Measurements from ENCODE around the gene MAD2L1BP. TPM values are rescaled to one million over a fixed set of nuclear protein-coding genes. Genes with fewer than 3 reads are reported as not detected.

Gene MAD2L1BP
- total and polyA plus RNA-seq, 2 of the 13 experiments (the other 11 are each of a cell fraction or from before 2014, with no cell fraction given): 54.2 to 55.5 TPM

DNA sequence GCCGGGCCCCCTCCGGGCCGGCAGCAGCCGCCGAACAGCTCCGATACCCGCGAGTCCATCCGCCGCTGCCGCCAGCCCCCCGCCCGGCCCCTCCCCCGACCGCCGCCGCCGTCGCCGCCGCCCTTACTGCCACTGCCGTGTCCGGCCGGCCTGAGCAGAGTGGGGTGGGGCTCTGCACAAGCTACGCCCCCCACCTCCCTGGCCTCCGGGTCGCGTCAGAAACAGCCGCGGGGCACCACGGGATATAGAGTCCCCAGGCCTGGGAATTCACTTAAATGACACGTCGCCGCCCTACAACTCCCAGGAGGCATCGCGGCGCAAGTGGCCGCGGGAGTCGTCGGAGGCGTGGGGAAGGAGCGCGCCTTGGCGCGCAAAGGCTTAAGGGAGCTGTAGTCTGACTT is 6.5 kb upstream of the MAD2L1BP start, which contains the start of gene GTPBP2 (continued):
- TF ChIP-seq PRPF4 (IDR thresholded peaks at IDR 0.05; ENCODE audit: low read depth, low read length, poor library complexity, severe bottlenecking) (no peak), KDM5A (IDR thresholded peaks at IDR 0.05; ENCODE audit: borderline replicate concordance, low read length) (0 out of 2 replicates have a peak, but pooled peaks have one; percentile 36), ELF1 (CRISPR knock-in tag; IDR thresholded peaks at IDR 0.05) (peak; percentile 88), ZNF703 (CRISPR knock-in tag; IDR thresholded peaks at IDR 0.05; ENCODE audit: borderline replicate concordance) (no peak), ZNF329 (CRISPR knock-in tag; IDR thresholded peaks at IDR 0.05; ENCODE audit: low read depth) (no peak), RARG (CRISPR knock-in tag; IDR thresholded peaks at IDR 0.05; ENCODE audit: low read depth) (no peak), ZNF879 (CRISPR knock-in tag; IDR thresholded peaks at IDR 0.05) (no peak), ZNF446 (CRISPR knock-in tag; IDR thresholded peaks at IDR 0.05) (no peak), THAP11 (CRISPR knock-in tag; IDR thresholded peaks at IDR 0.05) (peak; percentile 96), TEAD3 (CRISPR knock-in tag; optimal IDR thresholded peaks at IDR 0.05; ENCODE audit: borderline replicate concordance) (peak; percentile 85), REL (CRISPR knock-in tag; conservative IDR thresholded peaks at IDR 0.05) (peak; percentile 64; the same call in 1 of the 2 replicates), SNRNP70 (IDR thresholded peaks at IDR 0.05; ENCODE audit: low read depth, low read length) (no peak), ZNF138 (CRISPR knock-in tag; IDR thresholded peaks at IDR 0.05; ENCODE audit: low read depth) (no peak), MIER3 (CRISPR knock-in tag; IDR thresholded peaks at IDR 0.05; ENCODE audit: borderline replicate concordance) (peak; percentile 63; the same call in 1 of the 2 replicates), MEIS1 (CRISPR knock-in tag; IDR thresholded peaks at IDR 0.05; ENCODE audit: borderline replicate concordance) (peak; percentile 76; the same call in 1 of the 2 replicates), HCFC1 (IDR thresholded peaks at IDR 0.05; ENCODE audit: low read depth, low read length) (peak; percentile 98), ERF (CRISPR knock-in tag; IDR thresholded peaks at IDR 0.05) (0 out of 2 replicates have a peak, but pooled peaks have one; percentile 3), TGIF2 (CRISPR knock-in tag; IDR thresholded peaks at IDR 0.05) (no peak), ZZZ3 (CRISPR knock-in tag; IDR thresholded peaks at IDR 0.05; ENCODE audit: borderline replicate concordance) (0 out of 2 replicates have a peak, but pooled peaks have one; percentile 3), ZNF766 (CRISPR knock-in tag; IDR thresholded peaks at IDR 0.05; ENCODE audit: borderline replicate concordance) (no peak), SALL1 (CRISPR knock-in tag; IDR thresholded peaks at IDR 0.05) (peak; percentile 22; the same call in 1 of the 2 replicates), SP4 (CRISPR knock-in tag; IDR thresholded peaks at IDR 0.05) (peak; percentile 93)
- TF ChIP-seq, protein P1, sequence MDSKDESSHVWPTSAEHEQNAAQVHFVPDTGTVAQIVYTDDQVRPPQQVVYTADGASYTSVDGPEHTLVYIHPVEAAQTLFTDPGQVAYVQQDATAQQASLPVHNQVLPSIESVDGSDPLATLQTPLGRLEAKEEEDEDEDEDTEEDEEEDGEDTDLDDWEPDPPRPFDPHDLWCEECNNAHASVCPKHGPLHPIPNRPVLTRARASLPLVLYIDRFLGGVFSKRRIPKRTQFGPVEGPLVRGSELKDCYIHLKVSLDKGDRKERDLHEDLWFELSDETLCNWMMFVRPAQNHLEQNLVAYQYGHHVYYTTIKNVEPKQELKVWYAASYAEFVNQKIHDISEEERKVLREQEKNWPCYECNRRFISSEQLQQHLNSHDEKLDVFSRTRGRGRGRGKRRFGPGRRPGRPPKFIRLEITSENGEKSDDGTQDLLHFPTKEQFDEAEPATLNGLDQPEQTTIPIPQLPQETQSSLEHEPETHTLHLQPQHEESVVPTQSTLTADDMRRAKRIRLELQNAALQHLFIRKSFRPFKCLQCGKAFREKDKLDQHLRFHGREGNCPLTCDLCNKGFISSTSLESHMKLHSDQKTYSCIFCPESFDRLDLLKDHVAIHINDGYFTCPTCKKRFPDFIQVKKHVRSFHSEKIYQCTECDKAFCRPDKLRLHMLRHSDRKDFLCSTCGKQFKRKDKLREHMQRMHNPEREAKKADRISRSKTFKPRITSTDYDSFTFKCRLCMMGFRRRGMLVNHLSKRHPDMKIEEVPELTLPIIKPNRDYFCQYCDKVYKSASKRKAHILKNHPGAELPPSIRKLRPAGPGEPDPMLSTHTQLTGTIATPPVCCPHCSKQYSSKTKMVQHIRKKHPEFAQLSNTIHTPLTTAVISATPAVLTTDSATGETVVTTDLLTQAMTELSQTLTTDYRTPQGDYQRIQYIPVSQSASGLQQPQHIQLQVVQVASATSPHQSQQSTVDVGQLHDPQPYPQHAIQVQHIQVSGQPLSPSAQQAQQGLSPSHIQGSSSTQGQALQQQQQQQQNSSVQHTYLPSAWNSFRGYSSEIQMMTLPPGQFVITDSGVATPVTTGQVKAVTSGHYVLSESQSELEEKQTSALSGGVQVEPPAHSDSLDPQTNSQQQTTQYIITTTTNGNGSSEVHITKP (CRISPR knock-in tag; IDR thresholded peaks at IDR 0.05; ENCODE audit: low read depth): peak; percentile 19; the same call in 1 of the 2 replicates
- TF ChIP-seq, protein P2, sequence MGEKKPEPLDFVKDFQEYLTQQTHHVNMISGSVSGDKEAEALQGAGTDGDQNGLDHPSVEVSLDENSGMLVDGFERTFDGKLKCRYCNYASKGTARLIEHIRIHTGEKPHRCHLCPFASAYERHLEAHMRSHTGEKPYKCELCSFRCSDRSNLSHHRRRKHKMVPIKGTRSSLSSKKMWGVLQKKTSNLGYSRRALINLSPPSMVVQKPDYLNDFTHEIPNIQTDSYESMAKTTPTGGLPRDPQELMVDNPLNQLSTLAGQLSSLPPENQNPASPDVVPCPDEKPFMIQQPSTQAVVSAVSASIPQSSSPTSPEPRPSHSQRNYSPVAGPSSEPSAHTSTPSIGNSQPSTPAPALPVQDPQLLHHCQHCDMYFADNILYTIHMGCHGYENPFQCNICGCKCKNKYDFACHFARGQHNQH (CRISPR knock-in tag; IDR thresholded peaks at IDR 0.05): 0 out of 2 replicates have a peak, but pooled peaks have one; percentile 11
- TF ChIP-seq, protein P3, sequence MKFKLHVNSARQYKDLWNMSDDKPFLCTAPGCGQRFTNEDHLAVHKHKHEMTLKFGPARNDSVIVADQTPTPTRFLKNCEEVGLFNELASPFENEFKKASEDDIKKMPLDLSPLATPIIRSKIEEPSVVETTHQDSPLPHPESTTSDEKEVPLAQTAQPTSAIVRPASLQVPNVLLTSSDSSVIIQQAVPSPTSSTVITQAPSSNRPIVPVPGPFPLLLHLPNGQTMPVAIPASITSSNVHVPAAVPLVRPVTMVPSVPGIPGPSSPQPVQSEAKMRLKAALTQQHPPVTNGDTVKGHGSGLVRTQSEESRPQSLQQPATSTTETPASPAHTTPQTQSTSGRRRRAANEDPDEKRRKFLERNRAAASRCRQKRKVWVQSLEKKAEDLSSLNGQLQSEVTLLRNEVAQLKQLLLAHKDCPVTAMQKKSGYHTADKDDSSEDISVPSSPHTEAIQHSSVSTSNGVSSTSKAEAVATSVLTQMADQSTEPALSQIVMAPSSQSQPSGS (CRISPR knock-in tag; IDR thresholded peaks at IDR 0.05): peak; percentile 75
